ENCODE data around the gene RHAG.
"Not testable (repeated sequence)": the region's sequence is repeated elsewhere in the genome, so short reads cannot be mapped to it uniquely, and the experiment has no call there.

RHAG gene

GRCh38 chr6:49636713-49637349 is at the start of gene RHAG:
Gene RHAG, minus strand, starts transcription at chr6:49636839. Its CDS starts 27 bp downstream, at chr6:49636812.
- DNase-seq, result no peak

DNA sequence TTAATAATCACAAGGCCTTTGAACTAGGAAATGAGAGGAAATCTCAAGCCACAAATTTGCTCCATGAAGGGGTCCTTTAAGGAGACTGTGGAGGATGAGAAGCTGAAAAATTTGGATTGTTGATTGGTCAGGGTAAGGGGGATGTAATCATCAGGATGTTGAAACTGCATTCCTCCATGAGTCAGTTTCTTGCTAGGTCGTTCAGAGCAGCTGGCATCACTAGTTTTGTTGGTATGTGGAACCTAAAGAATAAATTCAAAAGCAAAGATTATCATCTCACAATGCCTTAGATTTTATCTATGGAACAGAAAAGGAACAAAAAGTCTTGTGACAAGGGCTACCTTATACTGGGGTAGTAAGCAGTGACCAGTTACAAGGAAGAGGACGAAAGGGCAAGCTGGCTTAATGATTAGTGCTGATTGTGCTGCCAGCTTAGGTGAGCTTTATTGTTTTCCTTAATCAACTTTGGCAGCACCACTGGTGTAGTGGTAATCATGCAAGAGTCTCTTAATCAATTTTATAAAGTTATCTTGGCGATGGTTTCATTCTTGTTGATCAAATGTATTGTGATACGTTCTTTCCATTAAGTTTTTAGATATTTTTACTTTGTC is 40.1 kb upstream of the RHAG start:
- DNase-seq, result no peak

DNA sequence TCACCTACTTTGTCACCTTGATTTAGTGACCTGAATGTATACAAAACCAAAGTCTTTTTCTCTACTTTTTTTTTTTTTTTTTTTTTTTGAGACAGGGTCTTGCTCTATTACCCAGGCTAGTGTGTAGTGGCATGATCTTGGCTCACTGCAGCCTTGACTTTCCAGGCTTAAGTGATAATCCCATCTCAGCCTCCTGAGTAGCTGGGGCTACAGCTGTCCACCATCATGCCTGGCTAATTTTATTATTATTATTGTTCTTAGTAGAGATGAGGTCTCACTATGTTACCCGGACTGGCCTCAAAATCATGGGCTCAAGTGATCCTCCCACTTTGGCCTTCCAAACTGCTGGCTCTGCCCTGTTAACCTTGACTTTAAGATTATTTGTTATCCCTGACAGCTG is 39.2 kb upstream of the RHAG start:
- DNase-seq, result no peak

- DNase-seq, result no peak
These were observed 31.5 kb upstream of the RHAG start for GRCh38 chr6:49668083-49668511.

DNA sequence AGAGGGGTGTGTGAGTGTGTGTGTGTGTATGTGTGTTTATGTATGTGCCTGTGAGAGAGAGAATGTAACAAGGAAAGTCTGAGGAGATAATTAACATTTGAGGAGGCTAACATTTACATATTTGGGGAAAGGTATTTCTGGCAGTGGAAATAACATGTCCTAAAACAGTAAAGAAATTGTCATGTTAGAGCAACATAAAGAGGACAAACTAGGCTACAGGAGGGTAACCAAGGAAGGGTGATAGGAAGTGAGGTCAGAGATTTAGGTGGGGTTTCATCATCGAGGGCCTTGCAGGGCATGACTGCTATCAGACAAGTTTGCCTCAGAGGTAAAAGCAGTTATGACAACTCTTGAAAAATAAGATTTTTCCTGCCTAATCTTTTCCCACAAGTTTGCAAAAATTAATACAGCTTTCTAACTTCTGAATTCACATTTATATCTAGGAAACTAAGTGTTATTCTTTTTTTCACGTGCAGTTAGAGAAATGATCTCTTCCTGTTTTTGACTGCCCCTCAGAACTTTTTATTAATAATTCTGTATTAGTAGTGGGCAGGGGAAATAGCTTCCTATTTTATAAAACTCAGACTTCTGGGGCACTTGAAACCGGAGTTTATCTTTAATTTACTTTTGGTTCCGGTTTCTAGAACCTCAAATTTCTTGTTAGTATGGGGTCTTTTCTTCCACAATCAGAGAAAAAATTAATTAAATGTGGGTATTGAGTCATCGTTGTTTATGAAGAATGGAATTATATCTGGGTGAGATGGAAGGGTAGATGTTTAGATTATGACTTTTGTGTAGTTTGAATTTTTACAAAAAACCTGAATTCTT is 30.5 kb upstream of the RHAG start:
- DNase-seq, result no peak

GRCh38 chr6:49666480-49666879 is 29.8 kb upstream of the RHAG start:
- DNase-seq, result no peak

DNA sequence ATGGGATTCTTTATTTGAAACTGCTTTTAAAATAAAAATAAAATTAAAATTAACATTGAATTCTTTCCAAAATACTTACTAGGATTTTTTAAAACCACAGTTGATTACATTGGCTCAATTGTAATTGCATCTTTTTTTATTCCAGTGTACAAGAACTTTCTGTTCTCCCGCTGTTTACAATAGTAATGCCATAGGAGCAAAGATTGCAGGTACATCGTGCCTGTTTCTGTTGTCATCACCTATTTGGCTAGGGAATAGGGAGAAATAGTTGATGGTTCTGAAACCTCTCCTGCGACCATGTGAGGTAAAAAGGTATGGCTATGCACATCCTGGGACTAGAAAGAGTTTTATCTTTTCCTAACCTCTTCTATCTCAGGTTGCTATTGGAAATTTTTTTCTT is 28.2 kb upstream of the RHAG start:
- no peak for DNase-seq

- DNase-seq, result not testable (repeated sequence)
These were observed 27.4 kb upstream of the RHAG start for GRCh38 chr6:49664054-49664453.

DNA sequence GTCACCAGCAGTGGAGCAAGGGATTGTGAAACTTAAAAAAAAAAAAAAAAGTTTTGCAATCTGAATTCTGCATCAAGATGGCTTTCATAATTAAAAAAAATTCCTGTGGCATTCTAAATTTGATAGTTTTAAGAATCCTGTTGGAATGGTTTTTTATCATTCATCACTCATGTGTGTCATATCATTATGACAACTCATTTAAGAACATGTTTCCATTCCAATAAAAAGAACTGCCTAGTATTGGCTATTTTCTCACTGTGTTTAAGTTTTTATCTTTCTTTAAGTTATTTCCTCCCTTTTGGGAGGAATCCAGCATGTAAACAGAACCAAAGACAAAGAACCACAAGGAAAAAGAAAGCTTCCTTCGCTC is 26.2 kb upstream of the RHAG start:
- DNase-seq, result no peak

GRCh38 chr6:49662231-49662891 is 25.7 kb upstream of the RHAG start:
- DNase-seq, result no peak

DNA sequence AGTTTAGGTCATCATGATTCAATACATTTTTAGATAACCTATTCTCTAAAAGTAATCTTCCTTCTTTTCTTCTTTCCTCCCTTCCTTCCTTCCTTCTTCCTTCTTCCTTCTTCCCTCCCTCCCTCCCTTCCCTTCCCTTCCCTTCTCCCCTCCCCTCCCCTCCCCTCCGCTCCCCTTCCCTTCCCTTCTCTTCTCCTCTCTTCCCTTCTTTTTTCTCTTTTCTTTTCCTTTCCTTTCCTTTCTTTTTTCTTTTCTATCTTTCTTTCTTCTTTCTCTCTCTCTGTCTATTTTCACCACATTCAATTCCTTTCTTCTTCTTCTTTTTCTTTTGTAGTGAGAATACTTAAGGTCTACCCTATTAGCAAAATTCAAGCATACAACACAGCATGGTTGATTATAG is 17.3 kb upstream of the RHAG start:
- no peak for DNase-seq

DNA sequence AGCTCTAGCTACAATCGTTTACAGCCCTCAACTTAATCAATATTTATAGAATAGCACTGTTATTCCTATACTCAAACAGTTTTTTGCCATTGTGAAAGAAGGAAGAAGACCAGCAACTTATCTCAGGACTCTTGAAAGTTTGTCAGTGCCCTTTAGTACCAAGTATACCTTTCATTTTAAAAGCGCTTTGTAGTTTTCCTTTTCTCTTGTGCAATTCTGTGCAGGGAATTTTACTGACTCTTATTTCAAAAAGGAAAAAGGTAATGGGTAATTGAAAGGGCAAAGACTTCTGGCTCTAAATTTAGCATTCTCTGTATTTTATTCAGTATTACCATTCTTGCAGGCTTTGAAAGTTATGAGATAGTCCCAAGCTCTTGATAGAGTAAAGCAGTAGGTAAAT is 16.8 kb upstream of the RHAG start:
- DNase-seq, result no peak

DNA sequence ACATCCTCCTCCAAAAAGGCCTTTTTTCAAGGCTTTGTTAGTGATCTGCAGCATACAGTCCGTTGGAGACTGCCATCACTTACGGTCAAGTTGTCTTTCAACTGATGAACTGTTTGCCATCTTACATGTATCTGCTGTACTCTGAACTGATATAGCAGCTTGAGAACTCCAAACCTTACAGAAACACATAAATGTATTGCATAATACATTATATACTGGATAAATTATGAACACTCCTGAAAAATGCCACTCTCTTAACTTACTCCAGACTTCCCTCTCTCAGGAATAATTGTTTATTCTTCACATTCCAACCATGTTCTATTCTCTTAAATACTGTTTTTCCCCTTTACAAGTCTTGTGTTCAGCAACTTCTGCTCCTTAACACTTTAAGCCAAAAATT is 14.6 kb upstream of the RHAG start:
- no peak for DNase-seq

- no peak for DNase-seq
These were observed 13.3 kb upstream of the RHAG start for GRCh38 chr6:49649988-49650387.

GRCh38 chr6:49648036-49648435 is 11.4 kb upstream of the RHAG start:
- DNase-seq, result no peak

DNA sequence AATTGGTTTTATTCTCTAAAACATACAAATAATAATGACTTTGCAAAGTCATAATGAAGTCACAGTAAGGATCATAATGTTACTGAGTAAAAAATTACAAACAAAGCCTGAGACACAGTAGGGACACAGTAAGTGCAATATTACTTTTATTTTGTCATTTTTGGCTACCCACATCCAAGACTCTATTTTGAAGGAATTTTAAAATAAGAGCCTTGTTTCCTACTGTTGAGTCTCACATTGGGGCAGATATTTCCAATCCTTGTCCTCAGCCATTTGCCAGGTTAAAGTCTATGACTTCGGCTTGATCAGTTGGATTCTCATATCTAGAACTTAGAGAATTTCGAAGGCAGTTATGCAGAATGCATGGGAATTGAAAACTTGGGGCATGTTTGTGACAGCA is 10.8 kb upstream of the RHAG start:
- DNase-seq, result no peak

DNA sequence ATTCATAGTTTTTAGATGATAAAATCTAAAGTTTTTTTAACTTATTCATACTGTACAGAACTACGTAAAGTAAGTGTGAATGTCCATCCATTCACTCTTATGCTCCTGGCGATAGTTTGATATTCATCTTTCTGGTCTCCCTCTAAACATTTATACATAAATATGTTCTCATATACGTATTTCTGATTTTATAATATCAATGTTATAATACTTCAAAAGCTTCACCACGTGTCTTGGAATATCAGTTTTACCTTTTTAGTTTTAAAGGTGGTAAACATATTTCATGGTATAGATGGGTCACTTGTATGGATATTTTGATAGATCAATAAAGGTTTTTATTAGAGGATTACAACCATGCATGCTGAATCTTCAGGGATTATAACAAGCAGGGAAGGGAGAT is 10.3 kb upstream of the RHAG start:
- DNase-seq, result no peak

DNA sequence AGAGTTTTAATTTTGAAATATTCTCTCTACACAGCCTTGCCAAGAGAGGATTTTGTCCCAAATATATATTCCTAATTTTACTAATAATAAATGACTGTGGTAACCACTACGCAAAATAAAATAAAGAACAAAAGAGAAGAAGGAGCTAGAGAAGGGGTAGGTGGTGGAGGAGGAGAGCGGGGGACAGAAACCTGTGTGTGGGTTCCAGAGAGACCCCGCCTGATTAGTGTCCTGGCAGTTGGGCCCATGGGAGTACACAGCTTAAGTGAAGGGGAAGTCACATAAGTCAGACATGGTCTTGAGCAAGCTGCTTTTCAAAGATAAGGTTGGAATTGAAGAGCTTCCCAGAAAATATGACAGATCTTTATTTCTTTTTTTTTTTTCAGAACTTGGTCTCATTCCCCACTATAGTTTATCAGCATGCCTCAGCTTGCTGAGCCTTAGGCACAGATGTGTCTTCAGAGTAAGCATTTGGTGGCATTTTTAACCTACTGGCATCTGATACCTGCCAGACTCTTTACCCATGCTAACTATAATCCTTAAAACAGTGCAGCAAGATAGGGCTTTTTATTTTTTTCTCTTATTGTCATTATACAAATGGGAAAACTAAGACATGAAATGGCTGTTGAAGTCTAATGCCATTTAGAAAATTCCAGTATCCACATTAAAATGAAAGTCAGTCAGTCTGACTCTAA is 9.6 kb upstream of the RHAG start:
- no peak for DNase-seq

DNA sequence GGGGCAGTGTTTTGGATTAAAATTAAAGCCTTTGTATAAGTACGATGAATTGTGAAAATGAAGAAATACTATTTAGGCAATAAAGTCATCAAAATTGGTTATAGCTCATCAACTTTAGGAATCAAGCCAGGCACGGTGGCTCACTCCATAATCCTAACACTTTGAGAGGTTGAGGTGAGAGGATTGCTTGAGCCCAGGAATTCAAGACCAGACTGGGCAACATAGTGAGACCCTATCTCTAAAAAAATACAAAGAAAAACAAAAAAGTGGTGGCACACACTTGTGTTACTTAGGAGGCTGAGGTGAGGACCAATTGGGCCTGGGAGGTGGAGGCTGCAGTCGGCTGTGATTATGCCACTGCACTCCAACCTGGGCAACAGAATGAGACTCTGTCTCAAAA is 8.5 kb upstream of the RHAG start:
- no peak for DNase-seq

DNA sequence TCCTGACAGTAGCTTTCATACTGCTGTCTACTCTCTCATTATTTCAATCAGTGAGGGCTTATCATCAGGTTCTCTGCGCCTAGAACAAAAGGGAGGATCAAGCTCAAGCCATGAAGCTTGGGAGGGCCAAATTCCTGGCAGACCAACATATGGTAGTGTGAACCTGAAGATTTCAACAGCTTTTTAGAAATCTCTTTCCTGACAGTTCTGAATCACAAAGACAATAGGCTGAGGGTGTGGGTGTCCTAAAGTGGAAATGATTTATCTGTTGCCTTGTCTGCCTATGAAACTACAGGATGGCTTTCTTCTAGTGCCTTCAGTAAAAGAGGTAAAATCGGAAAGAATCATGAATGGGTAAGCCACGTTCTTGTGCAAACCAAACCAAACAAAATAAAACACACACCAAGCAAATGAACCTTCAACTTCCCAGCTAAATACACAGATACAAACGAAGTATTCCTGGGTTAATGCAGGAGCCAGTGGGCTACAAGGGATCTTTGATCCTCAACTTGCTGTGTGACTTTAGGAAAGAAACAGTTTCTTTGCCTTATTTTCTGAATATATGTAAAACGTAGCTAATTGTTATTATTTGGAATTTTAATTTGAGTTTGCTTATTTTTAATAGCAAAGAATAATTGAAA is 2.7 kb upstream of the RHAG start:
- DNase-seq, result no peak

DNA sequence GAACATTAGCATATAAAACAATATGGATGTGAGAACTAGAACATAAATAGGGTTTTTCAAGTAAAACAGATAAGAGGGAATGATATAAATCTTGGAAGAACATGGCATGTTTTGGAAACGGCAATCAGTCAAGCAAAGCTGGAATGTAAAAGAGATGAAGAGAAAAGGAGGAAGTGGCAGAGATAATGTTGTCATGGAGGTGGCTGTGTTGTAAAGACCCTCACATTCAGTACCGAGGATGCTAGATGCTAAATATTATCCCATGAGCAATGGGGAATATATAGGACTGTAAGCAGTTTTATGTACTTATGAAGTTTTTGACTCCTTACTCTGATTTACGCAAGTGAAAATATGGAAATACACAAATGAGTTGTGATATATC is 702 bp upstream of the RHAG start:
- no peak for DNase-seq

DNA sequence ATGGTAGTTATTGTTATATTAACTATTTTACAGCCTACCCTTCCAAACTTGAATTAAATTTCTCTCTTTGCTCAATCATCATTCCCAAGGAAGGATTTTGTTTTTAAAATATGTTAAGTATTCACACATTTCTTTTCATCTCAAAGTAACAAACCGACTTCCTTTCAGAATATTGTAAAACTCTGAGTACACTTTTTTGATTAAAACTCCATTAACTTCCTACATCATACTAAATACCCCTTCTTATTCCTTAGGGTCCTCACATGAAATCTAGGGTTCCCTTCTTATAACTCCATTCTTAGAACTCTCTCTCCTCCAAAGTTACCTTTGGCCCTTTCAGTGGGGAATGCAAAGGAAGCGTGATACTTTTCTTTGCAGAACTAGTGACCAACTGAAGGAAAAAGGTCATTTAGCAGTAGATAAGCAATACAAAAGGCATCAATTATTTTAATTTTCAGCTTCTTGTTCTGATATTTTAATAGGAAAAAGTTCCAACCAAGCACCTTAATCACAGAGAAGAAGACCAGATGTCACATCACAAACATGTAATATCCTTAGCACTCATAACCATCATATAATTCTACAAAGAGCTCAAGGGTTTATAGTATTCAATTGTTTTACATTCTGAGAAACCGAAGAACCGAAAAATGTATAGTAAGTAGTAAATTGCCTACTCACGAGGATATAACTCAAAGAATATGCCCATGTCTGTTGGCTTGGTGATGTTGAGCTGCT is 494 bp downstream of the RHAG start:
- DNase-seq, result no peak
